Activated T-helper 1 cell treated with Interleukin-2 at 50 U/mL for 16 hours (primary cell): Measurements from ENCODE around the gene ZC3H12D.
A peak's percentile ranks its signal among the peaks of the same experiment; 100 is the strongest.
"Not testable (repeated sequence)": the region's sequence is repeated elsewhere in the genome, so short reads cannot be mapped to it uniquely, and the experiment has no call there.

ENCODE experiments used
- DNase-seq: peaks from one replicate; pipeline ENCODE4 v3.0.0-alpha.2; 2020; ENCODE audit warnings: low read depth

The ZC3H12D gene

DNA sequence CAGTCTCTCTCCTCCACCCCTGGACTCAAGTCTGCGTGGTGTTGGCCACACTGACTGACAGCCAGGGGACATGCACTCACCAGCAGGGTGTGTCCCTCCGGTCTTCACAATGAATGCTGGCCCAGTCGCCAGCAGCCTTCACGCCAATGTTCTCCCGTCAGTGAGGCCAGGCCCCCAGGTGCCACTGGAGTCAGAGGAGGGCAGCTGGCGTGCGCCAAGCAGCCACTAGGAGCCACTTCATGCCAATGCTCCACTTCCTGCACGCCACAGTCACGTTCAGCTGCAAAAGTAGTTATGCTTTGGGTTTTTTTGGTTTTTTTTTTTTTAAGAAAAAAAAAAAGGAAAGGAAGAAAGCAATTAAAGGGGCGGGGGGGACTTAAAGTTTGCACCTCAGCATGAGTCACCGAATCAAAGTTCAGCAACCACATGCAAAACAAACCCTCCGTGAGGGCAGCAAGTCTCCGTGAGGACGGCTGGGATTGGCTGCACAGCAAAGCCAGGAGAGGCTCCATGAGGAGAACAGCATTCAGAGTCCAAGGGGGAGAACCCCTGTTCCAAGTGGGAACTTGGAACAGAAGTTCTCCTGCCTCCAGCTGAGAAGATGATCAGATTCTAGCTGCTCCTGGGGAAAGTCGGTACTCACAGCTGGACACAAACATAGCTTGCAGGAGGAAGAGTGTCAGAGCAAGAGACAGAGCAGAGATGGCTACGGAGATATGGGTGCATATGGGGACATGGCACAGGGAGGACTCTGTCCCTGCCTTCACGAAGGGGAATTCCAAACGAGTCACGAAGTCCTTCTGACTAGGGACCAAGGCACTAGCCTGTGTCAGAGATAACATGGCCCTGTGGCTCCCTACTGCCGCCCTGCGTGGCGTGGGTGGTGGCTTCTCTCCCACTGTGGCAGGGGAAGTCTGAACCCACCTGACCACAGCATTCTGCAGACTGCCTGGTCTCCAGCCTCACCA is at the start of gene ZC3H12D:
TSS of gene ZC3H12D (minus strand) at position 282 of the 968 bp plus-strand sequence. CDS start 10,471 bp downstream, outside the sequence.
- DNase-seq = peak; percentile 75

DNA sequence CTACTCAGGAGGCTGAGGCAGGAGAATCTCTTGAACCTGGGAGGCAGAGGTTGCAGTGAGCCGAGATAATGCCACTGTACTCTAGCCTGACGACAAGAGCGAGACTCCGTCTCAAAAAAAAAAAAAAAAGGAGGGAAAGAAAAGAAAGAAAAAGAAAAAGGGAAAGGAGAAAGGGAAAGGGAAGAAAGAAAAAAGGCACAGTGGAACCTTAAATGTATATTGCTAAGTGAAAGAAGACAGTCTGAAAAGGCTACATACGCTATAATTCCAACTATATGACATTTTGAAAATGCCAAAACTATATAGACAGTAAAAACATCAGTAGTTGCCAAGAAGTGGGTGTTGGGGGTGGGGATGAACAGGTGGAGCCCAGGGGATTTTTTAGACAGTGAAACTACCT is 44.8 kb upstream of the ZC3H12D start:
- DNase-seq = no peak

DNA sequence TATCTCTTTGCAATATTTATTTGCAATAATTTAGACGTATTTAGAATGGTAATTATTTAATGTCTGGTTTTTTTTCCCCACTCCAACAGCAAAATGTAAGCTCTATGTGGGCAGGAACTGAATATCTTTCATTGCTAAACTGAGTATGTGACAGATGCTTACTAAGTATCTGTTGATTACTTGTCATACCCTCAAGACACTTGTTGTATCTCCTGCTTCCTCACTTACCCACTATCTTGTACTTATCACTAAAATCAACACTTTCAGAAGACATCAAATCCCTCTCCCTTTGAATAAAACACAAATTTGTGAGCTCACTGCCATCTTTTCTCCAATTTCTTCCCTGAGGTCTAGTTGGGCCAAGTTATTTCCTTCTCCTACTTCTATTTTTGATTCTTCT is 30.7 kb upstream of the ZC3H12D start:
- no peak for DNase-seq

DNA sequence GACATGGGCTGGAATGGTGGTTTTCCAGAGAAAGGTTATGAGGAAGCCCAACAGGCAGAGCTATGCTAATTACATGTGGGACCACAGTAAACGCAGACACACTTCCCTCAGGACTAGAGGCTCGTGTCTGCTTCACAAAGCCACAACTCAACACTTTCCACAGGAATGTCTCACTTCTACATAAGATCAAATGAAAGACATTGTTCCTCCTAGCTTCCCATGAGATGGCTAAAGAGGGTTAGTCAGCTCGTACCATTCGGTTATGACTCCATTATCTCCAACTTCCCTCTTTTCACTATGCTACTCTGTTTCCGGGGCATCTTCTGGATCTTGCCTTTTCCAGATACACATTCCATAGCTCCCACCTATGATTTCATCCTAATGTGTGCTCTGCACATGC is 29.1 kb upstream of the ZC3H12D start:
- DNase-seq = no peak

DNA sequence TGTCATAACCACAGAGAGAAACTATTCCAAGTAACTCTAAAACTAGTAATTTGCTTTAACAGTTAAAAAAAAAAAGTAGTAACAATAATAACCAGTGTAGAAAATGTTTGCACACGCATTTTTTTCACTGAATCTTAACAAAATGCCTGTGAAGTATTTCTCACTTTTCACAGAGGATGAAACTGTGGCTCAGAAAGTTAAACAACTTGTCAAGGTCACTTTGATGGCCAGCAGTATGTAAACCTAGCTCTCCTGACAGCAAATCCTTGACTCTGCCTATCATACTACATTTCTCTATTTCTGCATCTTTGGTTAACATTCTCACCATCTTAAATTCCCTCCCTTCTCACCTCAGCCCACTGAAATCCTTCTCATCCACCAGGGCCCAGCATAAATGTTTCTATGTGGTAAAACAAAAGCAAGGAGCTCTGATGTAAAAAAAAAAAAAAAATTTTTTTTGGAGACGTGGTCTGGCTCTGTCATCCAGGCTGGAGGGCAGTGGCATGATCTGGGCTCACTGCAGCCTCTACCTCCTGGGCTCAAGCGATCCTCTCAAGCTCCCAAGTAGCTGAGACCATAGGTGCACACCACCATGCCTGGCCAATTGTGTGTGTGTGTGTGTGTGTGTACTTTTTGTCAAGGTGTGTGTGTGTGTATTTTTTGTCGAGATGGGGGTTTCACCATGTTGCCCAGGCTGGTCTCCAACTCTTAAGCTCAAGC is 26.1 kb upstream of the ZC3H12D start:
- DNase-seq = no peak

DNA sequence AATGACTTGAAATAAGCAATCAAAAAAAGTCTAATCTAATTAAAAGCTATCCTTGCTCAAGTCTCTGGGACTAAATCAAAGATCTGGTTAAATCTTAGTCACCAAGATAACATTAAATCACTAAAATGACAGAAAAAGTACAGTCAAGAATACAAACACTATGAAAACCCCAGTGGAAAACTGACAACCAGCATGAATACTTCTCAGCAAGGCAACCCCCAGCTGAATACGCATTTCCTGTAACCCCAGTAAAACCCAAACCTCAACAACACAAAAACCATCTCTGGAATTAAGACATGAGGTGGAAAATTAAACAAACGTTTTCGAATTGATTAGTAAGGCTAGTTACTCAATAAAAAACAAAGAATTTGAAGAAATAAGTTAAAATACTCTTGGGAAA is 23.7 kb upstream of the ZC3H12D start:
- no peak for DNase-seq

DNA sequence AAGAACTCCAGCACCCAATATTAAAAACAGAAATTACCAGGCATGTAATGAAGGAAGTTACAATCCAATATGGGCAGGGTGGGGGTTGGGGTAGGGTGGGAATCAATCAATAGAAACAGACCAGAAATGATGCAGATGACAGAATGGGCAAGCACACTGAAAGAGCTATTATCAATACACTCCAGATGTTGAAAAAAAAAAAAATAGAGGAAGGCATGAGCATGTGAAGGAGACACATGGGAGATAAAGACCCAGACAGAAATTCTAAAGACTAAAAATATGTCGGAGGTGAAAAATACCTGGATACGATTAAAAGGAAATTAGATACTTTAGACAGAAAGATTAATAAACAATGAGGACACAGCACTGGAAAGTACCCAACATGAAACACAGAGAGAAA is 19.1 kb upstream of the ZC3H12D start:
- DNase-seq = no peak

DNA sequence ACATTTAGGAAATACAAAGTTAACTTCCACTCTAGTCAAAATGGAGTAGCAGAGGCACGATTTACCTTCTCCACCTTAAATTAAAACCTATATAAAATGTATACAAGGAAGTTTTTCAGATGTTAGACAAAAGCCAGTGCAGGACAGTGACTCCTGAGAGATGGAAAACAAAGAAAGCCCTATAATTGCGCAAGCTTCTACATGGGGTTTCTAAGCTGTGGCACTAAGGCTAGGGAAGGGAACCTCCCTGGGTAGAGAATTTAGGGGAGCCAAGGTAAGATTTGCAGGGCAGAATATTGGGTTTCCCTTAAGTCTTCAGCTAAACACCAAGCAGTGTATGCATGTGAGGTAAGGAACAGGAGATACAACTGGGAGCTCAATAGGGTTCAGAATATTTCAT is 18.5 kb upstream of the ZC3H12D start:
- no peak for DNase-seq

DNA sequence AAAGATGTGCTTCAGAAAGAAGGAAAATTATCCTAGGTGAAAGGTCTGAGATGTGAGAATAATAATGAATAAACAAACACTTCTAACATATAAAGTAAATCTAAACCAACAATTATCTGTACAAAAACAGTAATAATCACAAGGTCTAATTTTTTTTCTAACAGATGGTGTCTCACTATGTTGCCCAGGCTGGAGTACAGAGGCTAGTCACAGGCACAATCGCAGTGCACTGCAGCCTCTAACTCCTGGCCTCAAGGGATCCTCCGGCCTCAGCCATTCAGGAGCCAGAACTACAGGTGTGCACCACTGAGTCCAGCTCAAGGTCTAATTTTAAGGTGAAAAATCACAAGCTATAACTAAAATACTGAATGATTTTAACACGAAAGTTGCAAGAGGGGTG is 17.0 kb upstream of the ZC3H12D start:
- no peak for DNase-seq

DNA sequence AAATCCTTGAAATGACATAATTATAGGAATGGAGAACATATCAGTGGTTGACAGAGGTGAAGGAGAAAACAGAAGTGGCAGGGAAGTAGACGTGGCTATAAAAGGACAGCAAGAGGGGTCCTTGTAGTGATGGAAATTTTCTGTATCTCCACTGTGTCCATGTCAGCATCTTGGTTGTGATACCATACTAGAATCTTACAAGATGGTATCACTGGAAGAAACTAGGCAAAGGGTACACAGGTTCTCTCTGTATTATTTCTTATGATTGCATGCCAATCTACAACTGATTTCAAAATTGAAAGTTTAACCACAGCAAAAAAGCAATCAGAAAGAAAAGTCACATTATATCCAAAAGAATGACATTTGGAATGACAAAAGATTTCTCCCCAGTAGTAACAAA is 16.4 kb upstream of the ZC3H12D start:
- DNase-seq = no peak

DNA sequence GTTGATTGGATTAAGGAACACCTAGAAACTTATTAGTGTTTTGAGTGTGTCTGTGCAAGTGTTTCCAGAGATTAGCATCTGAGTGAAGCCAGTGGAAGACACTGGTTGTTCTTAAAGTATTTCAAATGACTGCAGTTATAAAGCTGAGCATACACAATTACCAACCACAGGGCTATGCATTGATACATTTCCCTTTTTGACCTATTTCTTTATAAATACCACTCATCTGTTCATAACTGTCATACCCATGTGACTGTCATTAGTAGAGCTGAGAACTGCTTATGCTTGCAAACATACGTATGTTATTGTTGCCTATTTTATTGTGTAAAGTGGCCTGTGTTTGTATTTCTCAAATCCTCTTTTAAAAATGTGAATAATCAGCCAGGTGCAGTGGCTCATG is 15.3 kb upstream of the ZC3H12D start:
- no peak for DNase-seq

DNA sequence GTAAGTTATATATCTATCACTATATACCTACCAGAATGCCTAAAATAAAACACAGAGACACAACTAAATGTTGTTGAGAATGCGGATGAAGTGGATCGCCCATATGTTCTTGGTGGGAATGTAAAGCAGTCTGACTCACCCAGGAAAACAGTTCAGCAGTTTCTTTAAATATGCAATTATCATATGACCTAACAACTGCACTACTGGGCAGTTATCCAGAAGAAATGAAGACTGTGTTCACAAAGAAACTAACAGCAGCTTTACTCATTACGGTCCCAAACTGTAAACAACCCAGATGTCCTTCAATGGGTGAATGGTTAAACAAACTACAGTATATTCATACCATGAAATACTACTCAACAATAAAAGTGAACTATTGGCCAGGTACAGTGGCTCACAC is 14.3 kb upstream of the ZC3H12D start:
- no peak for DNase-seq

DNA sequence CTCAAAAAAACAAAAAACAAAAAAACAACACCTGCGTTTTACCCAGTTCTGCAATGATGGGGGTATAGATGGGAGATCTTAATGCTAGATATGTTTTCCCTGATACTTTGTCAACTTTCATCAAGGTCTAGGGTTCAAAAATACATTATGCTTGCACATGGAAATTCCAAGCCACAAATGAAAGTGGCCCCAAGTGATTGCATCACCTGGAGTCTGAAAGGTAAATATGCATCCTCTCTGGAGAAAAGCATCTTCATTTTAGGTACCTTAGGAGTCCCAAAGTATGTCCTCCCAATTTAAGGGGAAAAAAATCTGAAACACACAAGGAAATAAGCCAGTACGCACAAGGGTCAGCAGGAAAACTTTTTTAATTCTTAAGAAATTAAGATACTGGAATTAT is 12.6 kb upstream of the ZC3H12D start:
- no peak for DNase-seq

DNA sequence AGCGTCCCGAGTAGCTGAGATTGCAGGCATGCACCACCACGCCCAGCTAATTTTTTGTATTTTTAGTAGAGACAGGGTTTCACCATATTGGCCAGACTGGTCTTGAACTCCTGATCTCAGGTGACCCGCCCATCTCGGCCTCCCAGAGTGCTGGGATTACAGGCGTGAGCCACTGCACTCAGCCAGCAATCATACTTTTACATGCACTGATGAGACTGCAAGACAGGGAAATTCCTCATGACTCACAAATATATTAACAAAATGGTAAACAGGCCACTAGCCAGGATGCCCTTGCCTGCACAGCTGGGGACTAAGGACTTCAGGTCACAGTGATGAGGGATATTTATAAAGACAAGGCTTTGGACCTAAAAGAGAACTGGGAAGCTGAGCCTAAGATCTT is 11.8 kb upstream of the ZC3H12D start:
- not testable (repeated sequence) for DNase-seq

DNA sequence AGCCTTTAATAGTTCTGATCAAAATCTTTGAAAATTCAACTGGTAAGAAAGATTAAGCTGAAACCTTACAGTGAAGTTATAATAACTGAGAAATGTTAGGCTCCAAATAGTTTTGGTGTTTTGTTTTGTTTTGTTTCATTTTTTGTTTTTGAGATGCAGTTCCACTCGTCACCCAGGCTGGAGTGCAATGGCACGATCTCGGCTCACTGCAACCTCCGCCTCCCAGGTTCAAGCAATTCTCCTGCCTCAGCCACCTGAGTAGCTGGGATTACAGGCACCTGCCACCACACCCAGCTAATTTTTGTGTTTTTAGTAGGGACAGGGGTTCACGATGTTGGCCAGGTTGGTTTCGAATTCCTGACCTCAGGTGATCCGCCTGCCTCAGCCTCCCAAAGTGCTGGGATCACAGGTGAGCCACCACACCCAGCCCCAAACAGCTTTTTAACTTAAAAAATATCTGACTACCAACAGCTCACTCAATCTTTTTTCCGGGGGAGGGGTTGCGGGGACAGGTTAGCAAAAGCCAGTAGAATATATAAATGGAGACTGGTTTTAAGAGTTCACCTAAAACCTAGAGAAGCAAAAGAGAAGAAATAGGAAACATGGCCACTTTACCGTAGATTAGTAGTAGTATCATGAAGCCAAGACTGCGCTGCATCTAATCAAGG is 10.7 kb upstream of the ZC3H12D start:
- not testable (repeated sequence) for DNase-seq

DNA sequence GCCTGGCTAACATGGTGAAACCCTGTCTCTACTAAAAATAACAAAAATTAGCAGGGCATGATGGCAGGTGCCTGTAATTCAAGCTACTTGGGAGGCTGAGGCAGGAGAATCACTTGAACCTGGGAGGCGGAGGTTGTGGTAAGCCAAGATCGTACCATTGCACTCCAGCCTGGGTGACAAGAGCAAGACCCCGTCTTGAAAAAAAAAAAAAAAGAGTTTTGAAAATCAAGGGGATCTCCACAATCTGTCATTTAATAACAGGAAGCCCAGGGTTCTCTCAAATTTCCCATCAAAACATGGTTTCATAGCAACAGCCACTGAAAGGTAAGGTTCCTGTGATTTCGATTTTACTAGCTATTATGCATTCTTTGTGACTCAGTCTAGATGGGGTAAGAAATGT is 10.0 kb upstream of the ZC3H12D start:
- peak; percentile 33 for DNase-seq

DNA sequence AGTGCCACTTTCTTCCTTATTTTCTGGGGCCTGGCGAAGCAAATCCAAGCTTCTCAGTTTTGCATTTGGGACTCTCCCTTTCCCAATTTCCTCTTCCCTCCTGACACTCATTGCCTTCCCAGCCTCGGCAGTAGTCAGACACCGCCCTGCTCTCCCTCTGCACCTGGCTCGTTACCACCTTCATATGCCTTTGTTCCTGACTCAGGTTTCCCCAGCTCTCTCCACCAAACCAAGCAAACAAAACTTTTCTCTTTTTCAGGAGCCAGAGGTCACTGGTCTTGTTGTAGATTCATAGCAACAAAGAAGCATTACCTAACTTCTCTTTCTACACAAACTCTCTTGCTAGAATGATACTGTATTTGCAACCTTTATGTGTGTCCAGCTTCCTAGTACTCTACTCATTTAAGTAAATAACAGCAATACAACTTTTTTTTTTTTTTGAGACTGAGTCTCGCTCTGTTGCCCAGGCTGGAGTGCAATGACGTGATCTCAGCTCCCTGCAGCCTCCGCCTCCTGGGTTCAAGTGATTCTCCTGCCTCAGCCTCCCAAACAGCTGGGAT is 9.0 kb upstream of the ZC3H12D start:
- no peak for DNase-seq

DNA sequence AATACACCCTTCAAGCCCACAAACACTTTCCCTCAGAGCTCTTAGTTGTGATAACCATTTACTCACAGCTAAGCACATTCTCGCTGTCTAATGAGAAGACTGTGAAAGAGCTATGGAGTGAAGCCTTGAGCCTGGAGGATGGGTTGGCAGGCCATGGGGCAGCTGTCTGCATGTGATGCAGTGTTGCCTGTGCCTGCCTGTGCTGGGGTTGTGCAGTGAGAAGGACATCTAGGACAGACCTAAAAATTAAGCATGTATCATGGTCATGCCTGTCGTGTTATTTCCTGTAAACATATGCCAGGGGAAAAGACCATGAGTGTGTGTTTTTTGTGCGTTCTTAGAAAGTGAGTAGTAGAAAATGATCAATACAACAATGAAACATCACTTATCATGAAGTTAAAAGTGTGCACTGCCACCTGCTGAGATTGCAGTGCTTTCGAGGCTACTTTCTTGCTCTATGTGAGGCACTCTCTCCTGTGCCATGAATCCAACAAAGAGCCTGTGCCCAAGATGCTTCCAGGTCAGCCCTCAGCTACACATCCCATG is 8.1 kb upstream of the ZC3H12D start:
- no peak for DNase-seq

DNA sequence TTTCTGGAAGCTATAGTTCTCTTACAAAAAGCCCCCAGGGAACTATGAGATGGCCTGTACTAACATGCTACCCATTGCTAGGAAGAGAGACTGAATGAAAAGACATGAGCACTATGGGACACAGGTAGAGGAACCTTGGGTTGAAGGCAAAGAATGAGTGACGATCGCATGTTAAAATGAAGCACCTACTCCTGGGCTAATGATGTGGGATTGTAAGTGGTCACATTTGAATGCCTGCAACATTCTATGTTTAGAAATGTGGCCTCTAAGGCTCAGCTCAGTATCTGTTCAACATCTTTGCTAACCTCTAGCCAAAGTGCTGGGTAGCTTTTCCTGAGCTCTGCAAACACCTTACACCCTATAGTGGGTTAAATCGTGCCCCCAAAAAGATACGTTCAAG is 5.2 kb upstream of the ZC3H12D start:
- no peak for DNase-seq

DNA sequence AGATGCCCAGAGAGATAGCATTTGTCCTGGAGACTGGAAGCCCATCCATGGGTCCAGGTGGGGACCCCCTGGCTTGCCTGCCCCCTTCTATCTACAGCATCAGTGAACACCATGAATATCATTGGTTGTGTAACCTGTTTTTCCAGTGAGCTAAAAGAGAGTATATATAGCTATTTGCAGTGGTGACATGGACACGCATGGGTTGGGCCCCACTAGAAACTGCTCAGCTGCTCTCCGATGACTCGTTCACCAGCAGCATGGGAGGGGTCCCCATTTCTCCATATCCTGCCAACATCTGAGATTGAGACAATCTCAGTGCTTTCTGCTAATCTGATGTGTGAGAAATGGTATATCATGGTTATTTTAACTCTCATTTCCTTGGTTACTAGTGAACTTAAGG is 4.0 kb upstream of the ZC3H12D start:
- no peak for DNase-seq

DNA sequence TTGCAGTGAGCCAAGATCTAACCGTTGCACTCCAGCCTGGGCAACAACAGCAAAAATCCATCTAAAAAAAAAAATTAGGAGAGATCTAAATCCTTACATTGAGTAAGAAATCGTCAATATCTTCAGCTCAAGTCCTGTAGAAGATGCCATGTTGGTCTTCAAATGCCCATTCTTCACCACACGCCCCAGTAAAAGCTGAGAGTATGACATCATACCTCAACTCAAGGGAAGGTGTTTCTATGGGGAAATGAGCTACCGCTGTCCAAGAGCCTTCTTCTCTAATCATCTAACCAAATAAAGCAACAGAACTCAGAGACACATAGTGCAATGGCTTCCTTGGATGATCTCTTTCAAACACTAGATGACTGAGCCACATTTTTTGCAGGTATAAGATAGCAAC is 2.5 kb upstream of the ZC3H12D start:
- DNase-seq = no peak
